H1 (cell line): ENCODE measurements around the gene ATP5F1E. TPM values are rescaled to one million over a fixed set of nuclear protein-coding genes. Genes with fewer than 3 reads are reported as not detected.

ENCODE experiments used
- CTCF ChIA-PET: fragments of 300-600 bp; sonication (Branson Sonifier 250); formaldehyde crosslinking; loops from one replicate; lab custom pipeline; 2021; ENCODE audit not compliant: partially characterized antibody; lab: Charles Lee
- POLR2A ChIA-PET: fragments of 300-600 bp; sonication (Branson Sonifier 250); formaldehyde crosslinking; loops from one replicate; lab custom pipeline; 2021; ENCODE audit warnings: inconsistent platforms; ENCODE audit not compliant: partially characterized antibody; lab: Charles Lee
- DNase-seq, 2 experiments: peaks; one replicate each; pipeline versions ENCODE4 v3.0.0 to v3.0.0-alpha.2; 2010 to 2022; ENCODE audit warnings: low spot score in 2 of 2, low read depth in 1 of 2, mixed read lengths in 1 of 2
- FAIRE-seq: peaks from 2 replicates; lab custom pipeline; 2011; peaks lifted over from hg19 to GRCh38; lab: Jason Lieb, UNC
- H2AFZ ChIP-seq: 2 replicates; pipeline ENCODE4 v1.8.1; 2012; ENCODE audit warnings: low read length, inconsistent platforms
- H2AK5ac ChIP-seq: 2 replicates; pipeline ENCODE4 v1.6.1; 2013; ENCODE audit warnings: low read depth, low read length
- H2BK120ac ChIP-seq: replicated peaks from 2 replicates; pipeline ENCODE3; 2013; ENCODE audit warnings: low read depth, low read length, inconsistent platforms
- H2BK12ac ChIP-seq: 2 replicates; pipeline ENCODE4 v1.6.1; 2013; ENCODE audit warnings: low read depth, low read length
- H2BK15ac ChIP-seq: 2 replicates; pipeline ENCODE4 v1.6.1; 2013; ENCODE audit warnings: low read length
- H2BK20ac ChIP-seq: 2 replicates; pipeline ENCODE4 v1.6.1; 2013; ENCODE audit warnings: low read length
- H2BK5ac ChIP-seq: 2 replicates; pipeline ENCODE4 v1.6.1; 2013; ENCODE audit warnings: low read depth, low read length
- H3K14ac ChIP-seq: 2 replicates; pipeline ENCODE4 v1.6.1; 2013; ENCODE audit warnings: inconsistent platforms; ENCODE audit not compliant: insufficient read length
- H3K18ac ChIP-seq: 2 replicates; pipeline ENCODE4 v1.6.1; 2013; ENCODE audit warnings: low read length; ENCODE audit errors: extremely low read depth
- H3K23ac ChIP-seq: 2 replicates; pipeline ENCODE4 v1.6.1; 2013; ENCODE audit warnings: inconsistent platforms; ENCODE audit not compliant: insufficient read length
- H3K23me2 ChIP-seq: 2 replicates; pipeline ENCODE4 v1.6.1; 2013; ENCODE audit warnings: low read depth, low read length
- H3K27ac ChIP-seq: 2 replicates; pipeline ENCODE4 v1.6.1; 2011; ENCODE audit warnings: low read depth, low read length, inconsistent platforms
- H3K27me3 ChIP-seq, 4 experiments: replicated peaks in 1 of 4; 1 replicate in 1 of 4; 2 replicates in 3 of 4; pipeline versions ENCODE4 v1.6.1 to v1.8.1; 2011 to 2013; ENCODE audit warnings: low read length in 3 of 4, mild to moderate bottlenecking in 3 of 4, inconsistent platforms in 2 of 4, mixed read lengths in 2 of 4, moderate library complexity in 1 of 4; ENCODE audit not compliant: control insufficient read depth in 3 of 4, insufficient read depth in 3 of 4; ENCODE audit errors: extremely low read depth in 1 of 4
- H3K36me3 ChIP-seq, 4 experiments: 2 replicates each; pipeline versions ENCODE4 v1.6.1 to v1.8.1; 2011 to 2013; ENCODE audit warnings: mild to moderate bottlenecking in 4 of 4, low read length in 3 of 4, moderate library complexity in 2 of 4, control low read depth in 1 of 4, inconsistent platforms in 1 of 4; ENCODE audit not compliant: insufficient read depth in 4 of 4, control insufficient read depth in 2 of 4
- H3K4ac ChIP-seq: replicated peaks from 2 replicates; pipeline ENCODE3; 2013; ENCODE audit warnings: low read length, low read depth, mixed read lengths, inconsistent platforms; ENCODE audit not compliant: insufficient read length
- H3K4me1 ChIP-seq, 4 experiments: replicated peaks in 1 of 4; 1 replicate in 1 of 4; 2 replicates in 3 of 4; pipeline versions ENCODE4 v1.6.1 to v1.8.1; 2011 to 2013; ENCODE audit warnings: low read length in 3 of 4, inconsistent platforms in 2 of 4, mixed read lengths in 1 of 4; ENCODE audit not compliant: insufficient read depth in 4 of 4, control insufficient read depth in 3 of 4
- H3K4me2 ChIP-seq, 2 experiments: 2 replicates each; pipeline versions ENCODE4 v1.6.1 to v1.8.1; 2011 to 2013; ENCODE audit warnings: low read depth in 2 of 2, low read length in 2 of 2, control low read depth in 1 of 2, inconsistent platforms in 1 of 2, mild to moderate bottlenecking in 1 of 2; ENCODE audit not compliant: insufficient read depth in 1 of 2
- H3K4me3 ChIP-seq, 4 experiments: fragments of 200-600, 300-600 bp in 1 of 4; sonication (generic), shearing (Covaris generic), sonication (Bioruptor Twin) in 1 of 4; 2 replicates each; pipeline versions ENCODE4 v1.5.1 to v1.8.1; 2011 to 2016; ENCODE audit warnings: low read length in 4 of 4, low read depth in 3 of 4, control low read depth in 2 of 4, inconsistent platforms in 2 of 4, mild to moderate bottlenecking in 2 of 4, mixed read lengths in 1 of 4, moderate library complexity in 1 of 4; ENCODE audit not compliant: insufficient read depth in 2 of 4; ENCODE audit errors: extremely low read depth in 1 of 4
- H3K56ac ChIP-seq: replicated peaks from 2 replicates; pipeline ENCODE3; 2013; ENCODE audit warnings: low read depth, mild to moderate bottlenecking, mixed read lengths, low read length, inconsistent platforms; ENCODE audit not compliant: insufficient read length
- H3K79me1 ChIP-seq: 2 replicates; pipeline ENCODE4 v1.6.1; 2013; ENCODE audit warnings: low read depth, low read length, control low read depth
- H3K79me2 ChIP-seq, 2 experiments: 2 replicates each; pipeline versions ENCODE4 v1.6.1 to v1.8.1; 2012 to 2013; ENCODE audit warnings: low read length in 2 of 2, mild to moderate bottlenecking in 2 of 2, inconsistent platforms in 1 of 2; ENCODE audit not compliant: insufficient read depth in 2 of 2, control insufficient read depth in 1 of 2
- H3K9ac ChIP-seq, 4 experiments: replicated peaks in 1 of 4; 1 replicate in 1 of 4; 2 replicates in 3 of 4; pipeline versions ENCODE4 v1.6.1 to v1.8.1; 2011 to 2013; ENCODE audit warnings: low read depth in 3 of 4, low read length in 3 of 4, control low read depth in 2 of 4, mild to moderate bottlenecking in 2 of 4, moderate library complexity in 2 of 4, inconsistent platforms in 1 of 4; ENCODE audit errors: extremely low read depth in 1 of 4
- H3K9me3 ChIP-seq, 2 experiments: 2 replicates each; pipeline versions ENCODE4 v1.6.1 to v1.8.1; 2012 to 2013; ENCODE audit warnings: mild to moderate bottlenecking in 2 of 2, moderate library complexity in 2 of 2, control low read depth in 1 of 2, inconsistent platforms in 1 of 2, low read depth in 1 of 2, low read length in 1 of 2, mixed read lengths in 1 of 2; ENCODE audit not compliant: insufficient read depth in 2 of 2
- H4K20me1 ChIP-seq, 2 experiments: replicated peaks in 1 of 2; 2 replicates each; pipeline versions ENCODE3 to v1.8.1; 2011 to 2013; ENCODE audit warnings: inconsistent platforms in 2 of 2, low read length in 2 of 2, mild to moderate bottlenecking in 1 of 2; ENCODE audit not compliant: insufficient read depth in 2 of 2, control insufficient read depth in 1 of 2
- H4K5ac ChIP-seq: 2 replicates; pipeline ENCODE4 v1.6.1; 2013; ENCODE audit warnings: low read length, low read depth, mixed read lengths, inconsistent platforms; ENCODE audit not compliant: insufficient read length
- H4K8ac ChIP-seq: 2 replicates; pipeline ENCODE4 v1.8.0; 2013; ENCODE audit warnings: mild to moderate bottlenecking, moderate library complexity, low read length, inconsistent platforms; ENCODE audit not compliant: insufficient read depth; ENCODE audit errors: extremely low read depth
- H4K91ac ChIP-seq: replicated peaks from 2 replicates; pipeline ENCODE3; 2013; ENCODE audit warnings: low read length, mixed read lengths, inconsistent platforms; ENCODE audit not compliant: insufficient read length
- SIN3A ChIP-seq, 2 experiments: IDR thresholded peaks in 1 of 2; conservative IDR thresholded peaks in 1 of 2; 2 replicates each; pipeline ENCODE4 v1.6.1; 2011 to 2012; ENCODE audit warnings: low read length in 2 of 2, improper control_type of control experiment in 1 of 2, low read depth in 1 of 2, mild to moderate bottlenecking in 1 of 2
- WGBS, 2 experiments: shearing (Covaris generic) in 1 of 2; methylation state at CpG; one replicate each; pipeline versions ENCODE4 v1.1.6 to v1.1.7; 2013 to 2015; ENCODE audit warnings: low lambda C conversion rate in 2 of 2, mixed read lengths in 2 of 2, inconsistent platforms in 1 of 2, low coverage in 1 of 2, missing lambda C conversion rate in 1 of 2; ENCODE audit not compliant: insufficient replicate concordance in 2 of 2, insufficient coverage in 1 of 2, insufficient read length in 1 of 2; ENCODE audit errors: extremely low coverage in 1 of 2, missing lambda C conversion rate in 1 of 2; 5-methylcytosine and 5-hydroxymethylcytosine counted together
- polyA plus RNA-seq, 7 experiments: library from polyadenylated mRNA; depleted of rRNA in 3 of 7; stranded (reverse) in 5 of 7; unstranded in 2 of 7; fragments of >200 nt in 5 of 7; fragments of 200-250 nt in 2 of 7; gene quantifications; 1 replicate in 5 of 7; 2 replicates in 1 of 7; 4 replicates in 1 of 7; pipeline versions ENCODE4 v1.2.1 to v1.2.3, GENCODE V29; 2011 to 2013; ENCODE audit warnings: missing spikeins in 2 of 7, mixed read lengths in 2 of 7
- total RNA-seq: library from RNA; stranded (reverse); fragmentation: NEBNext Ultra II Directional; extraction: Animal tissue kit (Norgen Biotek cat#: 25700); gene quantifications from 2 replicates; pipeline ENCODE4 v1.2.1, GENCODE V29; 2021

ATP5F1E gene
- total and polyA plus RNA-seq, 2 of the 8 experiments (the other 6 are each of a cell fraction or from before 2014, with no cell fraction given) = 15.7 to 47.8 TPM

DNA sequence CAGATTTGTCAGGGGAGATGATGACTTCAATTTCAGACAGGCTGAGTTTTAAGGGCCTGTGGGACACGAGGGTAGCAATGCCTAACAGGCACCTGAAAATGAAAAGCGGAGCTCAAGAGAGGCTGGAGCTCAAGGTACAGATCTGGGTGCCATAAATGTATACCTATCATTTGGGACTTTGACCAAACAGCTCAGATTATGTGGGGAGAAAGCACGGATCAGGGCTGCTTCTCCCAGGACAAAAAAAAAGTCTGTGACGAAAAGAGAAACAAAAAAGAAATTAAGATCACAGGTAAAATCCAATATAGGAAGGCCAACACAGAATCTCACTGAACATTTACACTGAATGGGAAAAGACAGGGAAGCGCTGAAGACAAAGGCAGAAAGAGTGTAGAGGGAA is 8.5 kb upstream of the ATP5F1E start:
- H3K36me3 ChIP-seq = peaks cover 0 to 16% (median 4%) of the 10 kb centered on the region in 4 experiments; a peak in 4 of 8 replicates
- no peak overlapping the region for H3K14ac ChIP-seq
- H3K4me2 ChIP-seq = no peak overlapping the region
- no peak overlapping the region for H3K56ac ChIP-seq
- H2AK5ac ChIP-seq = no peak overlapping the region
- no peak overlapping the region; a peak in 1 of 8 replicates for H3K4me3 ChIP-seq
- H2BK120ac ChIP-seq = no peak overlapping the region
- no peak for TF ChIP-seq SIN3A (conservative IDR thresholded peaks at IDR 0.05 in 1 of 2, IDR thresholded peaks at IDR 0.05 in 1 of 2; ENCODE audit: low read depth in 1 of 2, low read length in 2 of 2)
- ChIA-PET POLR2A (interaction anchor here (1.4 to 1.6 kb wide), 2 partner anchors 8 to 10 kb away, joined by 3 to 4 read pairs; partner anchors contain the start of gene ATP5F1E), CTCF (interaction anchor here (0.8 to 1.0 kb wide), 2 partner anchors 81 to 415 kb away, joined by 3 read pairs; no protein-coding TSS in a partner anchor)
- no peak overlapping the region for H2AFZ ChIP-seq
- H4K5ac ChIP-seq = no peak overlapping the region
- 84% methylated on average over 5 of the region's 5 CpGs; no CpG with 5 or more reads in 1 of the 2 experiments for WGBS, 2 experiments
- H2BK20ac ChIP-seq = no peak overlapping the region
- H3K18ac ChIP-seq = no peak overlapping the region
- no peaks in the 10 kb centered on the region; a peak in 1 of 4 replicates for H3K9me3 ChIP-seq
- peaks cover 0 to 4% (median 0%) of the 10 kb centered on the region in 4 experiments; a peak in 1 of 7 replicates for H3K4me1 ChIP-seq
- no peak overlapping the region for H2BK12ac ChIP-seq
- H3K79me2 ChIP-seq = peaks cover 11 to 35% of the 10 kb centered on the region in 2 experiments; a peak in 3 of 4 replicates
- H3K27me3 ChIP-seq = no peaks in the 10 kb centered on the region
- H3K79me1 ChIP-seq = no peaks in the 10 kb centered on the region; the same call in 1 of the 2 replicates
- no peak overlapping the region for H4K8ac ChIP-seq
- H2BK5ac ChIP-seq = no peak overlapping the region
- no peak overlapping the region for H3K4ac ChIP-seq
- H2BK15ac ChIP-seq = no peak overlapping the region
- no peak overlapping the region for H4K91ac ChIP-seq
- H3K23ac ChIP-seq = no peak overlapping the region
- no peak overlapping the region for H3K9ac ChIP-seq
- FAIRE-seq (no peak), DNase-seq (no peak)
- peaks cover 0 to 2% of the 10 kb centered on the region in 2 experiments for H4K20me1 ChIP-seq
- no peak overlapping the region for H3K27ac ChIP-seq
- peaks cover 2% of the 10 kb centered on the region; the same call in 1 of the 2 replicates for H3K23me2 ChIP-seq
